A673 (cell line): ENCODE measurements around the gene ZNF546. TPM values are rescaled to one million over a fixed set of nuclear protein-coding genes. Genes with fewer than 3 reads are reported as not detected.

Experiments
- BruUV-seq: library from RNA; stranded (reverse); fragments of 400-500 nt; replicated peaks from 2 replicates; lab custom pipeline; 2021; lab: Mats Ljungman, UMichigan
- CTCF ChIA-PET: fragments of 300-600 bp; sonication (Branson Sonifier 250); formaldehyde crosslinking; loops from one replicate; lab custom pipeline; 2022; ENCODE audit warnings: antibody characterized with exemption; lab: Charles Lee
- POLR2A ChIA-PET: fragments of 300-600 bp; sonication (Branson Sonifier 250); formaldehyde crosslinking; loops from one replicate; lab custom pipeline; 2022; ENCODE audit warnings: antibody characterized with exemption; ENCODE audit not compliant: low non-redundant PET; lab: Charles Lee
- DNase-seq: peaks from one replicate; pipeline ENCODE4 v3.0.0-alpha.2; 2015; ENCODE audit warnings: low spot score
- H3K27ac ChIP-seq: fragments of 200-600 bp; sonication (generic); 2 replicates; pipeline ENCODE4 v1.5.1; 2016; ENCODE audit warnings: mixed run types, low read depth, mild to moderate bottlenecking, mixed read lengths, antibody characterized with exemption, low read length; ENCODE audit not compliant: poor library complexity, severe bottlenecking
- H3K27me3 ChIP-seq: fragments of 200-600 bp; sonication (generic); replicated peaks from 2 replicates; pipeline ENCODE4 v1.6.1; 2017; ENCODE audit warnings: mixed run types, low read depth, mild to moderate bottlenecking, mixed read lengths, antibody characterized with exemption, low read length; ENCODE audit not compliant: insufficient read depth, poor library complexity
- H3K36me3 ChIP-seq: fragments of 200-600 bp; sonication (generic); 2 replicates; pipeline ENCODE4 v1.6.1; 2016; ENCODE audit warnings: mixed run types, mild to moderate bottlenecking, mixed read lengths, antibody characterized with exemption, low read length; ENCODE audit not compliant: insufficient read depth, poor library complexity, severe bottlenecking
- H3K4me1 ChIP-seq: fragments of 200-600 bp; sonication (generic); 2 replicates; pipeline ENCODE4 v1.6.1; 2017; ENCODE audit warnings: mixed run types, mild to moderate bottlenecking, mixed read lengths, antibody characterized with exemption, low read length; ENCODE audit not compliant: insufficient read depth, poor library complexity, severe bottlenecking
- H3K4me3 ChIP-seq: fragments of 200-600 bp; sonication (generic); 2 replicates; pipeline ENCODE4 v1.5.1; 2016; ENCODE audit warnings: low read depth, mixed run types, mild to moderate bottlenecking, mixed read lengths, low read length; ENCODE audit not compliant: poor library complexity, severe bottlenecking
- H3K9me3 ChIP-seq: fragments of 200-600 bp; sonication (generic); 2 replicates; pipeline ENCODE4 v1.6.1; 2016; ENCODE audit warnings: mixed run types, low read depth, mild to moderate bottlenecking, mixed read lengths, antibody characterized with exemption, low read length; ENCODE audit not compliant: poor library complexity, severe bottlenecking
- CTCF ChIP-seq: fragments of 300-800, 200-600 bp; sonication (generic); conservative IDR thresholded peaks from 2 replicates; pipeline ENCODE4 v1.5.1; 2017; ENCODE audit warnings: low read depth, mild to moderate bottlenecking, antibody characterized with exemption, low read length, moderate library complexity, mixed read lengths
- EZH2 ChIP-seq: fragments of 200-600 bp; sonication (generic); IDR thresholded peaks from 2 replicates; pipeline ENCODE4 v1.6.1; 2017; ENCODE audit warnings: borderline replicate concordance, low read depth, mild to moderate bottlenecking, mixed read lengths, antibody characterized with exemption, low read length; ENCODE audit not compliant: poor library complexity, severe bottlenecking
- intact Hi-C: fragments of 100-400 bp; cut with micrococcal nuclease; formaldehyde crosslinking; loops from one replicate; pipeline ENCODE4 v1.10.0; 2022; ENCODE audit not compliant: unreplicated experiment
- total RNA-seq: library from RNA; stranded (reverse); gene quantifications from 2 replicates; pipeline ENCODE4 v1.2.3, GENCODE V29; 2021

Gene ZNF546
- total RNA-seq, 1 experiment from 2014 or later = 5.5 TPM

GRCh38 chr19:39998501-39998900, 1.6 kb downstream of the ZNF546 start:
- POLR2A ChIA-PET = no interaction called here
- DNase-seq = no peak
- intact Hi-C loops = no loop called here

DNA sequence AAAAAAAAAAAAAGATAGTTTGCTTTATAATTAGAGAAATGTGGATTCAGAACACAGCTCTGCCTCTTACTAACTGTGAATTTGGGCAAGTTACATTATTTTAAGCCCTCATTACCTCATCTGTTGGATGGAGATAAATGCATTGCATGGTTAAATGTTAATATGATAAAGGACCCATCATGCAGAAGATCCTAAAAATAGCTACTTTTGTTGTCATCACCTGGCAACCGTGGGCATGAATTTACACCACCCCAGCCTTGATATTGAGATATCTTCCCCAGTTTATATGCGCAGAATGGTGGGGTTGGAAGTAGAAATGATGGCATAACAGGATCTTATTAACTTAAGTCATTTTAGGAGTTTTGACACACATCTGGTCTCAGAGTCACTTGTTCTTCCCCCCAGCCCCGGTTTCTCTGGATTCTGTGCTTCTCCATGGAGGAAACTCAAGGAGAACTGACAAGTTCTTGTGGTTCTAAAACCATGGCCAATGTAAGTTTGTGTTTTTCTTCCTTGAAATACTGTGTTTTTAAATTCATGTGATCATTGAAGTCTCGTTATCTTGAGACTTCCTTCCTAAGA, 8.9 kb downstream of the ZNF546 start:
- BruUV-seq = no TSS peak
- no peak overlapping the region for H3K4me3 ChIP-seq
- no peaks in the 10 kb centered on the region for H3K9me3 ChIP-seq
- H3K27ac ChIP-seq = no peak overlapping the region
- no peaks in the 10 kb centered on the region for H3K4me1 ChIP-seq
- TF ChIP-seq EZH2 (no peak), CTCF (no peak)
- CTCF ChIA-PET = no interaction called here
- DNase-seq = no peak
- POLR2A ChIA-PET = no interaction called here
- intact Hi-C loops = no loop called here
- no peaks in the 10 kb centered on the region for H3K27me3 ChIP-seq
- H3K36me3 ChIP-seq = peaks cover 4% of the 10 kb centered on the region

More at GRCh38 chr19:39998501-39998900, 1.6 kb downstream of the ZNF546 start:
- no peaks in the 10 kb centered on the region for H3K27me3 ChIP-seq
- H3K36me3 ChIP-seq = no peaks in the 10 kb centered on the region
- peaks cover 9% of the 10 kb centered on the region for H3K4me1 ChIP-seq
- no peak overlapping the region for H3K4me3 ChIP-seq
- CTCF ChIA-PET = no interaction called here
- BruUV-seq = no TSS peak
- no peaks in the 10 kb centered on the region for H3K9me3 ChIP-seq
- no peak for TF ChIP-seq CTCF
- TF ChIP-seq EZH2 = no peak
- H3K27ac ChIP-seq = no peak overlapping the region

- TF ChIP-seq CTCF (no peak), EZH2 (no peak)
- POLR2A ChIA-PET = no interaction called here
- DNase-seq = no peak
- CTCF ChIA-PET = no interaction called here
- H3K27me3 ChIP-seq = no peaks in the 10 kb centered on the region
- no peaks in the 10 kb centered on the region for H3K9me3 ChIP-seq
- intact Hi-C loops = no loop called here
- H3K4me3 ChIP-seq = no peak overlapping the region
- no peaks in the 10 kb centered on the region for H3K4me1 ChIP-seq
- H3K36me3 ChIP-seq = peaks cover 4% of the 10 kb centered on the region
- H3K27ac ChIP-seq = no peak overlapping the region
- no TSS peak for BruUV-seq
Observed at GRCh38 chr19:40006273-40006691, 9.4 kb downstream of the ZNF546 start.
